ENCODE measurements around the gene C4A.

Gene C4A

GRCh38 chr6:31971279-31971992, 10.4 kb upstream of the C4A start (continued):
- TF ChIP-seq ZNF776 (tag by site-specific recombination; IDR thresholded peaks at IDR 0.05; ENCODE audit: borderline replicate concordance) (no peak), ZFP37 (tag by site-specific recombination; IDR thresholded peaks at IDR 0.05) (no peak), KLF10 (tag by site-specific recombination; IDR thresholded peaks at IDR 0.05) (no peak), ZNF391 (tag by site-specific recombination; IDR thresholded peaks at IDR 0.05; ENCODE audit: borderline replicate concordance, low read depth) (peak; percentile 91; the same call in 1 of the 2 replicates), ZNF768 (tag by site-specific recombination; IDR thresholded peaks at IDR 0.05) (no peak), ZNF311 (tag by site-specific recombination; IDR thresholded peaks at IDR 0.05; ENCODE audit: borderline replicate concordance) (no peak), SETDB1 (IDR thresholded peaks at IDR 0.05; ENCODE audit: insufficient read length, low read length) (no peak), ZNF677 (tag by site-specific recombination; IDR thresholded peaks at IDR 0.05) (no peak), ZNF121 (tag by site-specific recombination; IDR thresholded peaks at IDR 0.05) (no peak), ZSCAN4 (tag by site-specific recombination; IDR thresholded peaks at IDR 0.05) (no peak), TSHZ1 (tag by site-specific recombination; IDR thresholded peaks at IDR 0.05; ENCODE audit: borderline replicate concordance) (no peak; the same call in 1 of the 2 replicates), ZNF266 (tag by site-specific recombination; IDR thresholded peaks at IDR 0.05; ENCODE audit: low read depth) (no peak)

- Histone ChIP-seq H3K27ac (ENCODE audit: extremely low read depth, low read depth, low read length) (peak within 1 kb of the TSS; percentile 74), H3K4me1 (ENCODE audit: control insufficient read depth, insufficient read depth, low read length) (peaks cover 5% of the 10 kb centered on the region), H3K36me3 (ENCODE audit: control insufficient read depth in 2 of 2, insufficient read depth in 1 of 2, low read length in 2 of 2) (peaks cover 3 to 43% of the 10 kb centered on the region in 2 experiments; a peak in 2 of 3 replicates), H3K9me3 (ENCODE audit: control insufficient read depth, insufficient read depth, low read depth, low read length) (no peaks in the 10 kb centered on the region), H3K4me3 (ENCODE audit: low read depth, low read length) (peak within 1 kb of the TSS; percentile 83)
- ChIA-PET CTCF (interaction anchor here (0.6 to 2.1 kb wide), 8 partner anchors 11 to 1786 kb away, joined by 3 to 10 read pairs (median 3); partner anchors contain the start of genes NELFE and SKIC2), POLR2A (interaction anchor here (0.6 to 4.6 kb wide), 27 partner anchors 8 to 1000 kb away, joined by 3 to 64 read pairs (median 5); partner anchors contain the start of genes C6orf47, CSNK2B, EHMT2 and GPANK1)
- no peak; the same call in 1 of the 2 replicates for TF ChIP-seq ZBTB48 (tag by site-specific recombination; IDR thresholded peaks at IDR 0.05)
- TF ChIP-seq REPIN1 (tag by site-specific recombination; IDR thresholded peaks at IDR 0.05; ENCODE audit: low read depth): no peak
- TF ChIP-seq ZFP41 (tag by site-specific recombination; IDR thresholded peaks at IDR 0.05; ENCODE audit: borderline replicate concordance): no peak
- TF ChIP-seq ZNF610 (tag by site-specific recombination; IDR thresholded peaks at IDR 0.05; ENCODE audit: borderline replicate concordance): peak; percentile 89
- TF ChIP-seq ZBTB17 (tag by site-specific recombination; IDR thresholded peaks at IDR 0.05): peak; percentile 90
- no peak for TF ChIP-seq PRDM2 (tag by site-specific recombination; IDR thresholded peaks at IDR 0.05; ENCODE audit: borderline replicate concordance)
- TF ChIP-seq AEBP2 (tag by site-specific recombination; IDR thresholded peaks at IDR 0.05; ENCODE audit: borderline replicate concordance): no peak
- no peak for TF ChIP-seq ZNF645 (tag by site-specific recombination; IDR thresholded peaks at IDR 0.05)
These were observed 9.7 kb upstream of the C4A start, which contains the start of gene DXO for GRCh38 chr6:31971993-31972708. Gene DXO (minus strand): TSS chr6:31972138. CDS start chr6:31971675, 463 bp downstream.

All from HEK293 (cell line).